D721Med (cell line): ENCODE results near the gene CTBP2.

Source experiments
- DNase-seq: peaks from one replicate; pipeline ENCODE4 v3.0.0; 2011; ENCODE audit warnings: low spot score; ENCODE audit not compliant: insufficient read length
- FAIRE-seq: peaks from 2 replicates; lab custom pipeline; 2011; peaks lifted over from hg19 to GRCh38; lab: Jason Lieb, UNC
- TF ChIP-seq, protein P1 (sequence below): IDR thresholded peaks from 2 replicates; pipeline ENCODE4 v1.5.1; 2012; ENCODE audit warnings: mild to moderate bottlenecking, control low read depth; ENCODE audit not compliant: insufficient read depth; ENCODE audit errors: missing control alignments

CTBP2 gene

DNA sequence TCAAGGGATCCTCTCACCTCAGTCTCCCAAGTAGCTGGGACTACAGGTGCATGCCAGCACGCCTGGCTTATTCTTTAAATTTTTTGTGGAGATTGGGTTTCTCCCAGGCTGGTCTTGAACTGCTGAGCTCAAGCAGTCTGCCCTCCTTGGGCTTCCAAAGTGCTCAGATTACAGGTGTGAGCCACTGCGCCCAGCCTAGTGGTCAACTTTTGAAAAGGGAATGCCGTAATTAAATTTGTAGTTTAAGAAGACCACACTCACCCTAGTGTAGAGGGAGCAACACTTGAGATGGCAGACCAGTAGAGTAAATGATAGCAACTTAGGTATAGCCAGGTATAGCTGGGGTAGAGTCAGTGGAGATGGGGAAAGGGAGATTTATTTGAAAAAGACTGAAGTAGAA is 200.8 kb downstream of the CTBP2 start:
- no peak for DNase-seq
- FAIRE-seq: no peak
- TF ChIP-seq, protein P1, sequence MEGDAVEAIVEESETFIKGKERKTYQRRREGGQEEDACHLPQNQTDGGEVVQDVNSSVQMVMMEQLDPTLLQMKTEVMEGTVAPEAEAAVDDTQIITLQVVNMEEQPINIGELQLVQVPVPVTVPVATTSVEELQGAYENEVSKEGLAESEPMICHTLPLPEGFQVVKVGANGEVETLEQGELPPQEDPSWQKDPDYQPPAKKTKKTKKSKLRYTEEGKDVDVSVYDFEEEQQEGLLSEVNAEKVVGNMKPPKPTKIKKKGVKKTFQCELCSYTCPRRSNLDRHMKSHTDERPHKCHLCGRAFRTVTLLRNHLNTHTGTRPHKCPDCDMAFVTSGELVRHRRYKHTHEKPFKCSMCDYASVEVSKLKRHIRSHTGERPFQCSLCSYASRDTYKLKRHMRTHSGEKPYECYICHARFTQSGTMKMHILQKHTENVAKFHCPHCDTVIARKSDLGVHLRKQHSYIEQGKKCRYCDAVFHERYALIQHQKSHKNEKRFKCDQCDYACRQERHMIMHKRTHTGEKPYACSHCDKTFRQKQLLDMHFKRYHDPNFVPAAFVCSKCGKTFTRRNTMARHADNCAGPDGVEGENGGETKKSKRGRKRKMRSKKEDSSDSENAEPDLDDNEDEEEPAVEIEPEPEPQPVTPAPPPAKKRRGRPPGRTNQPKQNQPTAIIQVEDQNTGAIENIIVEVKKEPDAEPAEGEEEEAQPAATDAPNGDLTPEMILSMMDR: no peak

DNA sequence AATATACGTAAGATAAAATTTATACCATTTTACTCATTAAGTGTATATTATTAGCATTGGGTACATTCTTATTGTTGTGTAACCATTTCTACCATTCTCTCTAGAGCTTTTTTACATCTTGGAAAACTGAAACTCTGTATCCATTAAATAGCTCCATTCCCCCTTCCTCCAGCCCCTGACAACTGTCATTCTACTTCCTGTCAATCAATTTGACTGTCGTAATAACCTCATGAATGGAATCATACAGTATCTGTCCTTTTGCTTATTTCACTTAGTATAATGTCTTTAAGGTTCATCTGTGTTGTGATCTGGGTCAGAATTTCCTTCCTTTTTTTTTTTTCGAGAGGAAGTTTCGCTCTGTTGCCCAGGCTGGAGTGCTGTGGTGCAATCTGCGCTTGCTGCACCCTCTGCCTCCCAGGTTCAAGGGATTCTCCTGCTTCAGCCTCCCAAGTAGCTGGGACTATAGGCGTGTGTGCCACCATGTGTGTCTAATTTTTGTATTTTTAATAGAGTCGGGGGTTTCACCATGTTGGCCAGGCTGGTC is 202.9 kb downstream of the CTBP2 start:
- FAIRE-seq (no peak), DNase-seq (no peak)
- TF ChIP-seq, protein P1: no peak

DNA sequence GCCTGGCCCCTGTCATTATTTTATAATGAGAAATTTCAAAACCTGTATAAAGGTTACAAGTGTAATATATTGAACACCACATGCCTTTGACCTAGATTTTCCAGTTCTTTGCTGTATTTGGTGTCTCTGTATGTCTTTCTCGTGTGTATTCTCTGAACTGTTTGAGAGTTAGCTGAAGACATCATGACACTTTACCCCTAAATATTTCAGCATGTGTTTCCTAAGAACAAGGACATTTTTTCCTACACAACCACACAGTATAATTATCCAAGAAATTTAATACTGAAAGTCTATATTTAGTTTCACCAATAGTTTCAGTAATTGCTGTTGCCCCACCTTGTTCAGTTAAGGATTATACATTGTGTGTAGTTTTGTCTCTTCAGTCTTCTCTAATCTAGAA is 203.6 kb downstream of the CTBP2 start:
- FAIRE-seq: no peak
- TF ChIP-seq, protein P1: no peak
- no peak for DNase-seq

DNA sequence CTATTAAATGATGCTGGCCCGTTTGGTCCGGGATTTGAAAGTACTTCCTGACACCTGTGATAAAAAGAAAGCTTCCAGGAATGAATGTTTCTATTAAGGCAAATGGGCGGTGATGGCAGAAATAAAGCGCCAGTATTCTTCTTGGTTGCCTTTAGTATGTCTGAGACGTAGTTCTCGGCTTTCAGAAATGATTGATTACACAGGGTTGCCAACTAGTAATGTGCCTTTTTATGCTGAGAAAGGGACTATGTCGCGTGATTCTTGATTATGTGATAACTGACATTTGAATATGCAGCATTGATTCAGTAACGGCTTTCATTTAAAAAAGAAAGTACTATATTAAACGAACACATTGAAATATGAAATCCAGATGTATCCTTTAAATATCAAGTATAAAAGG is 204.5 kb downstream of the CTBP2 start:
- TF ChIP-seq, protein P1: no peak
- DNase-seq (no peak), FAIRE-seq (no peak)

DNA sequence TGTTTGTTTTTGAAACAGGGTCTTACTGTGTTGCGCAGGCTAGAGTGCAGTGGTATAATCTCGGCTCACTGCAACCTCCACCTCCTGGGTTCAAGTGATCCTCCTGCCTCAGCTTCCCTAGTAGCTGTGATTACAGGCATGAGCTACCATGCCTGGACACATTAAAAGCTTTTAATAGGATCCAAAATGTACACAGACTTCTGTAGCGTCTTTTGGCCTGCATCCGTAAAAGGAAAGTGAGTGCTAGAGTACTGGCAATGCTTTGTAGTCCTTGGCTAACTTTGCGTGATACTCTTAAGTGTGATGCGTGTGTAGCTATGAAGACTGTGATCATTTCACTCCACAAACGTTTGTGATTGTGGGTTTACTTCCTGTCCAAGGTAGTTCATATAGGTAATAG is 205.1 kb downstream of the CTBP2 start:
- FAIRE-seq (no peak), DNase-seq (no peak)
- TF ChIP-seq, protein P1: no peak

DNA sequence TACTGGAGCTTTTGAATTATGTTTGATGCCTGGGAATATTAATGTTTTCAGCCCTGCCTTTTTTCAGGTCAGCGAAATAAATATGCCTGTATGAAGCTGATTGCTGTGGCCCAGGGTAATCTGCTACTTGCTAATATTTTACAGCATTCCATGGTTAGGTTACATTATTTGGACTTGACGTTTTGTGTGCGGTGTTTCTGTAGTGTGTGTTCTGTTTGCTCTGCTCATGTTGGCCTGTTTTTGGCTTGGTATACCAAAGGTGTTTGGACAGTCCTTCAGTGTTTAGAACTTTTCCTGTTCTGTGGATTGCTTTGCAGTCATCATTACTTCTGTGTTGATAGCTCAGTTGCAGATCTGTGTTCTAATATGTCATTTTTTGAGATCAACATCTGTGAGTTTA is 206.9 kb downstream of the CTBP2 start:
- no peak for DNase-seq
- TF ChIP-seq, protein P1: no peak
- FAIRE-seq: no peak

DNA sequence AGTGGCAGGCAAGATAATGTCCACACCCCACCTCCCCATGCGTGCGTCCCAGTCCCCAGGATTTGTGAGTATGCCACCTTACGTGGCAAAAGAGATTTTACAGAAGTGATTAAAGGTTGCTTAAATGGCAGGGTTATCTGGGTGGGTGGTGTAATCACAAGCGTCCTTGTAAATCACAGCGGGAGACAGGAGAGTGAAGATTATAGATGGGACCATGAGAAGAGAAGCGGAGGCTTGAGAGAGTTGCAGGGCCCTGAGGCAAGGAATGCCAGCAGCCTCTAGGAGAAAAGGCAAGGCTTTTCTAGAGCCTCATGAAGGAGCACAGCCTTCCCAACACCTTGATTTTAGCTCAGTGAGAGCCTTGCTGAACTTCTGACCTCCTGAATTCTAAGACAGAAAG is 208.2 kb downstream of the CTBP2 start:
- no peak for DNase-seq
- FAIRE-seq: no peak
- TF ChIP-seq, protein P1: no peak
